Right atrium auricular region (tissue), 2 donors: ENCODE results near the gene C6orf118. TPM values are rescaled to one million over a fixed set of nuclear protein-coding genes. Genes with fewer than 3 reads are reported as not detected.
A peak's percentile ranks its signal among the peaks of the same experiment; 100 is the strongest.

ENCODE experiments used
- DNase-seq: peaks from one replicate; pipeline ENCODE4 v3.0.0-alpha.2; 2019; ENCODE audit warnings: low spot score
- H3K27ac ChIP-seq, 2 donors: fragments of 200-600 bp; sonication (generic); 1 replicate in 1 of 2; 2 replicates in 1 of 2; pipeline ENCODE4 v1.5.1; 2016 to 2019
- H3K27me3 ChIP-seq, 2 donors: fragments of 200-600 bp; sonication (generic); one replicate each; pipeline versions ENCODE4 v1.5.1 to v1.6.0; 2017 to 2019
- H3K36me3 ChIP-seq: fragments of 200-600 bp; sonication (generic); one replicate; pipeline ENCODE4 v1.5.1; 2016
- H3K4me1 ChIP-seq, 2 donors: fragments of 200-600 bp; sonication (generic); one replicate each; pipeline versions ENCODE4 v1.5.1 to v1.6.0; 2017 to 2019
- H3K4me3 ChIP-seq, 2 donors: fragments of 200-600 bp; sonication (generic); 1 replicate in 1 of 2; 2 replicates in 1 of 2; pipeline ENCODE4 v1.5.1; 2017 to 2019; ENCODE audit warnings: mild to moderate bottlenecking in 1 of 2, moderate library complexity in 1 of 2
- H3K9me3 ChIP-seq, 2 donors: fragments of 200-600 bp; sonication (generic); one replicate each; pipeline ENCODE4 v1.5.1; 2019
- CTCF ChIP-seq, 2 donors: fragments of 200-600 bp; sonication (generic); IDR thresholded peaks; one replicate each; pipeline ENCODE4 v1.5.1; 2019; ENCODE audit warnings: antibody characterized with exemption in 2 of 2
- total RNA-seq, 2 donors: library from RNA; depleted of rRNA; stranded (reverse); fragments of >200 nt; gene quantifications; one replicate each; pipeline ENCODE4 v1.1.0, GENCODE V29; 2016

The C6orf118 gene
- total RNA-seq, 2 donors from 2014 or later = not detected

DNA sequence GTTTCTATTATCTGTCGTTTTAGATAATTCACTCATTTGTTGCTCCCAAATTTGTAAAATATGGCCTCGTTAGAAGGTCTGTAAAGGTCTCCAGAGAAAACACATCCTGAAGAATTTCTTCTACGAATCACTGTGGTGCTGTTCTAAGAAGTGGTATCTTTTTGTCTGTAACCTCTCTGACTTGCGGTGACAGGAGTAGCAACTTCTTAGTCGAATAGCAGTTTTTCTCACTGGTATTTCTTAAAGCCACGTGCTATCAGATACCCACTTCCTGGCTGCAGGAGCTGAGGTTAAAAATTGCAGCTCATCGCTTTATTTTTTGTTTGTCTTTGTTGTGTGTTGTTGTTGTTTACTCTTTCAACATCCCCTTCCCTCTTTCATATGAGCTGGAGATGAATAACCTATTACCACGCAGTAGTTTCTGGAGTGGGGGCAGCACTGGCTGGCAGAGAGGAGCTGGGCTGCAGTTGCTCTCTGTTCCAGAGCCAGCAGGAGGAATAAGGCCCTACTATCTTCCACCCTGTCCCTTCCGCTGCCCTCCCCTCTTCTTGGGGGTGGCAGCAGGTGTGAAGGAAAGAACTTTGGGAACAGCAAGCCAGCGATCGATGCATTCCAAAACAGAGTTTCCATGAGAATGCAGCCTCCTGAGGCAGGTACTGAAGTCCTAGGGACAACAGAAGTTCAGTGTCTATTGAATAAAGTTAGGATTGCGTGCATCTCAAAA, 64.7 kb downstream of the C6orf118 start:
- Histone ChIP-seq H3K27ac (no peak overlapping the region), H3K4me3 (no peak overlapping the region), H3K36me3 (no peaks in the 10 kb centered on the region), H3K27me3 (no peaks in the 10 kb centered on the region), H3K9me3 (no peaks in the 10 kb centered on the region), H3K4me1 (no peaks in the 10 kb centered on the region)
- no peak for DNase-seq
- no peak for TF ChIP-seq CTCF (IDR thresholded peaks at IDR 0.05)

DNA sequence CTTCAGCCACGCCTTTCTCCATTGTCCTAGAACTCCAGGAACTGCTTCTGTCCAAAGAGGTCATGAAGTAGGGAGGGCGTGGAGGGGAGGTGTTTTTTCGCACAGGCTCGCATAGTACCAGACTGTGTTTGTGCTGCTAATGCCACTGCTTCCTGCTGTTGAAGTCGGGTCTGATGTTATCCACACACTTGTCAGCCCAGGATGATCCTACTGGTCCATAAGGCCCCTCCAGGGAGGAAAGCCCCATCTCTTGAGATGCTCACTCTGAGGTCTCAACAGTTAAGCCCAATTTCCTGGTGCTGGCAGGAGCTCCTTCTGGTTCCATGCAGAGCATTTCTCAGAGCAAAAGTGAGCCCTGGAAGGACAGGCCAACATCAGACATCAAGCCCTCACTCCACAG, 65.6 kb downstream of the C6orf118 start:
- no peaks in the 10 kb centered on the region for H3K4me1 ChIP-seq
- TF ChIP-seq CTCF (IDR thresholded peaks at IDR 0.05) = no peak
- no peak for DNase-seq
- no peaks in the 10 kb centered on the region for H3K9me3 ChIP-seq
- no peak overlapping the region for H3K4me3 ChIP-seq
- no peaks in the 10 kb centered on the region for H3K36me3 ChIP-seq
- H3K27me3 ChIP-seq = no peaks in the 10 kb centered on the region
- H3K27ac ChIP-seq = no peak overlapping the region

DNA sequence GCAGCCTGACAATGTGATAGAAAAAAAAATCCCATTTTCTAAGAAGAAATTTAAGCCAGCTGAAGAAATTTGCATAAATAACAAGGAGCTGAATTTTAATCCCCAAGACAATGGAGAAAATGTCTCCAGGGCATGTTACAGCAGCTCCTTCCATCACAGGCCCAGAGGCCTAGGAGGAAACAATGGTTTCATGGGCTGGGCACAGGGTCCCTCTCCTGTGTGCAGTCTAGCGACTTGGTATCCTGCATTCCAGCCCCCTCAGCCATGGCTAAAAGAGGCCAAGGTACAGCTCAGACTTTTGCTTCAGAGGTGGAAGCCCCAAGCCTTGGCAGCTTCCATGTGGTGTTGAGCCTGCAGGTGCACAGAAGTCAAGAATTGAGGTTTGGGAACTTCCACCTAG, 73.1 kb downstream of the C6orf118 start:
- no peaks in the 10 kb centered on the region for H3K4me1 ChIP-seq
- no peaks in the 10 kb centered on the region for H3K36me3 ChIP-seq
- H3K27me3 ChIP-seq = no peaks in the 10 kb centered on the region
- H3K4me3 ChIP-seq = no peak overlapping the region
- peaks cover 0 to 13% of the 10 kb centered on the region in 2 donors for H3K9me3 ChIP-seq
- no peak for DNase-seq
- no peak overlapping the region for H3K27ac ChIP-seq
- no peak for TF ChIP-seq CTCF (IDR thresholded peaks at IDR 0.05)

DNA sequence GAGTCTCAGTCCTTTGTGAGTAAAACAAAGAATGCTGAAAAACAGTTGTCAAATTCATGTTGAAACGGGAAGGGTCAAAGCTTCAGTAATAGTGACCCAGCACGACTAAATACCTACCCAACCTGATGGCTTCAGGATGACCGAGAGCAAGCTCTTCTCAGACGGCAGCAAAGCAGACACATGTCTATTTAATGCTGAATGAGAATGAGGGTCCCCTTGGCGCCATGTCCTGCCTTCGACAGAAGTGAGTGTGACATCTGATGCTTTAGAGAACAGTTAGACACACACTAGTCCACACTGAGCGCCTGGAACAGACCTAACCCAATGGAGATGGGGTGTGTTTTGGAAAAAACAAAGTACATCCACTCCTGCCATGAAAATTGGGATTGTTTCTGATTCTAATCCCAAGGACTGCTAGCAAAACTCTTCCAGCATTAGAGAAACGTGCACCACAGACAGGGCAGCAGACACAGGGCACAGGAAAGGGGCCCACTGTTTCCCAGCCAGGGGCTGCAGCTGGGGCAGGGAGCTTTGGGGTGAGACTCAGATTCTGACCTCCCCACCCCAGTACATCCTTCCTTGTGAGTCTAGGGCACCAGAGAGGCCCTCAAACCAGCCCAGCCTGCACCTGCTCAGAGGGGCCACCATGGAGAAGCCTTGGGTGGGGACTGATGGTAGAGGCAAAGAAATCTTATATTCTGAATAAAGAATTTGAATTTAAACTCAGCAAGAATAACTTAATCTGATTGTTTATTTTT, 76.5 kb downstream of the C6orf118 start:
- no peak for DNase-seq
- Histone ChIP-seq H3K9me3 (peaks cover 0 to 13% of the 10 kb centered on the region in 2 donors), H3K27me3 (no peaks in the 10 kb centered on the region), H3K4me1 (peaks cover 0 to 3% of the 10 kb centered on the region in 2 donors), H3K4me3 (no peak overlapping the region), H3K36me3 (no peaks in the 10 kb centered on the region), H3K27ac (no peak overlapping the region)
- no peak for TF ChIP-seq CTCF (IDR thresholded peaks at IDR 0.05)

GRCh38 chr6:165231581-165232561, 77.5 kb downstream of the C6orf118 start:
- no peaks in the 10 kb centered on the region for H3K36me3 ChIP-seq
- H3K27me3 ChIP-seq = no peaks in the 10 kb centered on the region
- no peak overlapping the region for H3K4me3 ChIP-seq
- peaks cover 0 to 3% of the 10 kb centered on the region in 2 donors for H3K4me1 ChIP-seq
- DNase-seq = no peak
- H3K27ac ChIP-seq = no peak overlapping the region
- peak; percentile 39 to 71 for TF ChIP-seq CTCF (IDR thresholded peaks at IDR 0.05)
- H3K9me3 ChIP-seq = peaks cover 0 to 13% of the 10 kb centered on the region in 2 donors
